Retinal pigment epithelial cell (primary cell): ENCODE data around the gene LHFPL6.

Source experiments
- DNase-seq: peaks from one replicate; pipeline ENCODE4 v3.0.0-alpha.2; 2010; ENCODE audit warnings: low read depth
- H3K4me3 ChIP-seq: 2 replicates; pipeline ENCODE4 v1.5.1; 2011; ENCODE audit warnings: mild to moderate bottlenecking, low read length, control low read depth, moderate library complexity
- CTCF ChIP-seq: conservative IDR thresholded peaks from 2 replicates; pipeline ENCODE4 v1.5.1; 2011; ENCODE audit warnings: low read depth, low read length, control low read depth, inconsistent platforms

The LHFPL6 gene

GRCh38 chr13:39377699-39378098 lies 225.3 kb downstream of the LHFPL6 start:
- no peak for TF ChIP-seq CTCF
- no peak for DNase-seq

GRCh38 chr13:39376076-39376475 lies 226.9 kb downstream of the LHFPL6 start:
- H3K4me3 ChIP-seq, result no peak overlapping the region
- no peak for TF ChIP-seq CTCF
- no peak for DNase-seq

More at GRCh38 chr13:39377699-39378098, 225.3 kb downstream of the LHFPL6 start:
- no peak overlapping the region for H3K4me3 ChIP-seq

- DNase-seq, result no peak
- no peak overlapping the region for H3K4me3 ChIP-seq
- TF ChIP-seq CTCF, result no peak
These were observed 227.4 kb downstream of the LHFPL6 start for GRCh38 chr13:39375601-39376000.

- DNase-seq, result no peak
- TF ChIP-seq CTCF, result no peak
- H3K4me3 ChIP-seq, result no peak overlapping the region
These were observed 228.2 kb downstream of the LHFPL6 start for GRCh38 chr13:39374741-39375189.

- H3K4me3 ChIP-seq, result no peak overlapping the region
- no peak for DNase-seq
- TF ChIP-seq CTCF, result no peak
These were observed 229.8 kb downstream of the LHFPL6 start for GRCh38 chr13:39373145-39373544.

- TF ChIP-seq CTCF, result no peak
- DNase-seq, result no peak
- no peak overlapping the region for H3K4me3 ChIP-seq
These were observed 231.3 kb downstream of the LHFPL6 start for GRCh38 chr13:39371706-39372105.

- DNase-seq, result no peak
- H3K4me3 ChIP-seq, result no peak overlapping the region
- no peak for TF ChIP-seq CTCF
These were observed 232.4 kb downstream of the LHFPL6 start for GRCh38 chr13:39370554-39370953.
